Neural cell (in vitro differentiated cells): Measurements from ENCODE around the gene COL15A1.

Experiments used
- EP300 ChIP-seq: fragments of 450-650 bp; conservative IDR thresholded peaks from 2 replicates; pipeline ENCODE4 v1.6.1; 2014; ENCODE audit warnings: antibody characterized with exemption, mild to moderate bottlenecking, moderate library complexity; ENCODE audit not compliant: poor library complexity, severe bottlenecking
- EZH2 ChIP-seq: fragments of 200-600, 300-800 bp; shearing (Covaris generic), sonication (generic); IDR thresholded peaks from 2 replicates; pipeline ENCODE4 v1.6.1; 2014; ENCODE audit warnings: antibody characterized with exemption, low read length, borderline replicate concordance, mild to moderate bottlenecking; ENCODE audit not compliant: insufficient read depth, poor library complexity, severe bottlenecking
- MXI1 ChIP-seq: fragments of 450-650 bp; conservative IDR thresholded peaks from 2 replicates; pipeline ENCODE4 v1.6.1; 2014; ENCODE audit warnings: antibody characterized with exemption, mild to moderate bottlenecking; ENCODE audit not compliant: poor library complexity, severe bottlenecking
- POLR2AphosphoS5 ChIP-seq: IDR thresholded peaks from 2 replicates; pipeline ENCODE4 v1.6.1; 2012
- RAD21 ChIP-seq: fragments of 450-650 bp; conservative IDR thresholded peaks from 2 replicates; pipeline ENCODE4 v1.6.1; 2014; ENCODE audit warnings: antibody characterized with exemption, mild to moderate bottlenecking, moderate library complexity
- SMC3 ChIP-seq: fragments of 450-650 bp; conservative IDR thresholded peaks from 2 replicates; pipeline ENCODE4 v1.6.1; 2014; ENCODE audit warnings: antibody characterized with exemption, mild to moderate bottlenecking, moderate library complexity; ENCODE audit not compliant: poor library complexity
- TAF1 ChIP-seq: IDR thresholded peaks from 2 replicates; pipeline ENCODE4 v1.6.1; 2012; ENCODE audit warnings: low read depth
- TF ChIP-seq, protein P1 (sequence below): fragments of 450-650 bp; IDR thresholded peaks from 2 replicates; pipeline ENCODE4 v1.5.1; 2014; ENCODE audit warnings: antibody characterized with exemption, mild to moderate bottlenecking, moderate library complexity; ENCODE audit not compliant: poor library complexity, severe bottlenecking
- TF ChIP-seq, protein P2 (sequence below): IDR thresholded peaks from 2 replicates; pipeline ENCODE4 v1.6.1; 2012; ENCODE audit warnings: borderline replicate concordance

DNA sequence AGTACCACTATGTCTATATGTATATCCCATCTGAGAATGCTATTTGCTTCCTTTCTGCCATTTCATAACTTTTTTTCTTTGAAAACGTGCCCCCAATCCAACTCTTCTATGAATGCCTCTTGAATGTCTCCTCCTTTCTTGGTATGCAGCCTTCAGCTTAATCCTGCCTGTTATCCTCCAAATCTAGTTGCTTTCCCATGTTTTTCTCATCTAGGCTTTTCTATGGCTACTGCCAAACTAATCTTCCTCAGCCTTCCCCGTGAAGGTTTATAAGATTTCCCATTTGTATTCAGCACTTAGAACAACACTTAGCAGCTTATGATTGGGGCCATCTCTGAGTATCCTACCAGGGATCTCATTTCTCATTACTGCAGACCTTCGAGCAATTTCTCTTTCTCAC, 163.7 kb downstream of the COL15A1 start:
- TF ChIP-seq, protein P1, sequence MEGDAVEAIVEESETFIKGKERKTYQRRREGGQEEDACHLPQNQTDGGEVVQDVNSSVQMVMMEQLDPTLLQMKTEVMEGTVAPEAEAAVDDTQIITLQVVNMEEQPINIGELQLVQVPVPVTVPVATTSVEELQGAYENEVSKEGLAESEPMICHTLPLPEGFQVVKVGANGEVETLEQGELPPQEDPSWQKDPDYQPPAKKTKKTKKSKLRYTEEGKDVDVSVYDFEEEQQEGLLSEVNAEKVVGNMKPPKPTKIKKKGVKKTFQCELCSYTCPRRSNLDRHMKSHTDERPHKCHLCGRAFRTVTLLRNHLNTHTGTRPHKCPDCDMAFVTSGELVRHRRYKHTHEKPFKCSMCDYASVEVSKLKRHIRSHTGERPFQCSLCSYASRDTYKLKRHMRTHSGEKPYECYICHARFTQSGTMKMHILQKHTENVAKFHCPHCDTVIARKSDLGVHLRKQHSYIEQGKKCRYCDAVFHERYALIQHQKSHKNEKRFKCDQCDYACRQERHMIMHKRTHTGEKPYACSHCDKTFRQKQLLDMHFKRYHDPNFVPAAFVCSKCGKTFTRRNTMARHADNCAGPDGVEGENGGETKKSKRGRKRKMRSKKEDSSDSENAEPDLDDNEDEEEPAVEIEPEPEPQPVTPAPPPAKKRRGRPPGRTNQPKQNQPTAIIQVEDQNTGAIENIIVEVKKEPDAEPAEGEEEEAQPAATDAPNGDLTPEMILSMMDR: no peak
- TF ChIP-seq POLR2AphosphoS5: no peak
- TF ChIP-seq EZH2: no peak
- no peak for TF ChIP-seq MXI1
- TF ChIP-seq EP300: no peak
- no peak for TF ChIP-seq RAD21
- TF ChIP-seq SMC3: no peak
- TF ChIP-seq, protein P2, sequence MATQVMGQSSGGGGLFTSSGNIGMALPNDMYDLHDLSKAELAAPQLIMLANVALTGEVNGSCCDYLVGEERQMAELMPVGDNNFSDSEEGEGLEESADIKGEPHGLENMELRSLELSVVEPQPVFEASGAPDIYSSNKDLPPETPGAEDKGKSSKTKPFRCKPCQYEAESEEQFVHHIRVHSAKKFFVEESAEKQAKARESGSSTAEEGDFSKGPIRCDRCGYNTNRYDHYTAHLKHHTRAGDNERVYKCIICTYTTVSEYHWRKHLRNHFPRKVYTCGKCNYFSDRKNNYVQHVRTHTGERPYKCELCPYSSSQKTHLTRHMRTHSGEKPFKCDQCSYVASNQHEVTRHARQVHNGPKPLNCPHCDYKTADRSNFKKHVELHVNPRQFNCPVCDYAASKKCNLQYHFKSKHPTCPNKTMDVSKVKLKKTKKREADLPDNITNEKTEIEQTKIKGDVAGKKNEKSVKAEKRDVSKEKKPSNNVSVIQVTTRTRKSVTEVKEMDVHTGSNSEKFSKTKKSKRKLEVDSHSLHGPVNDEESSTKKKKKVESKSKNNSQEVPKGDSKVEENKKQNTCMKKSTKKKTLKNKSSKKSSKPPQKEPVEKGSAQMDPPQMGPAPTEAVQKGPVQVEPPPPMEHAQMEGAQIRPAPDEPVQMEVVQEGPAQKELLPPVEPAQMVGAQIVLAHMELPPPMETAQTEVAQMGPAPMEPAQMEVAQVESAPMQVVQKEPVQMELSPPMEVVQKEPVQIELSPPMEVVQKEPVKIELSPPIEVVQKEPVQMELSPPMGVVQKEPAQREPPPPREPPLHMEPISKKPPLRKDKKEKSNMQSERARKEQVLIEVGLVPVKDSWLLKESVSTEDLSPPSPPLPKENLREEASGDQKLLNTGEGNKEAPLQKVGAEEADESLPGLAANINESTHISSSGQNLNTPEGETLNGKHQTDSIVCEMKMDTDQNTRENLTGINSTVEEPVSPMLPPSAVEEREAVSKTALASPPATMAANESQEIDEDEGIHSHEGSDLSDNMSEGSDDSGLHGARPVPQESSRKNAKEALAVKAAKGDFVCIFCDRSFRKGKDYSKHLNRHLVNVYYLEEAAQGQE: no peak
- TF ChIP-seq TAF1: no peak
